HL-60 (cell line): ENCODE results near the gene AGMO.

ENCODE experiments used
- CTCF ChIP-seq: IDR thresholded peaks from one replicate; pipeline ENCODE4 v1.5.1; 2011; ENCODE audit warnings: low read length, control low read depth, inconsistent platforms; ENCODE audit not compliant: insufficient read depth
- GABPA ChIP-seq: IDR thresholded peaks from 2 replicates; pipeline ENCODE4 v1.6.1; 2012; ENCODE audit warnings: low read depth
- POLR2AphosphoS5 ChIP-seq: IDR thresholded peaks from 2 replicates; pipeline ENCODE4 v1.6.1; 2012; ENCODE audit warnings: low read depth

DNA sequence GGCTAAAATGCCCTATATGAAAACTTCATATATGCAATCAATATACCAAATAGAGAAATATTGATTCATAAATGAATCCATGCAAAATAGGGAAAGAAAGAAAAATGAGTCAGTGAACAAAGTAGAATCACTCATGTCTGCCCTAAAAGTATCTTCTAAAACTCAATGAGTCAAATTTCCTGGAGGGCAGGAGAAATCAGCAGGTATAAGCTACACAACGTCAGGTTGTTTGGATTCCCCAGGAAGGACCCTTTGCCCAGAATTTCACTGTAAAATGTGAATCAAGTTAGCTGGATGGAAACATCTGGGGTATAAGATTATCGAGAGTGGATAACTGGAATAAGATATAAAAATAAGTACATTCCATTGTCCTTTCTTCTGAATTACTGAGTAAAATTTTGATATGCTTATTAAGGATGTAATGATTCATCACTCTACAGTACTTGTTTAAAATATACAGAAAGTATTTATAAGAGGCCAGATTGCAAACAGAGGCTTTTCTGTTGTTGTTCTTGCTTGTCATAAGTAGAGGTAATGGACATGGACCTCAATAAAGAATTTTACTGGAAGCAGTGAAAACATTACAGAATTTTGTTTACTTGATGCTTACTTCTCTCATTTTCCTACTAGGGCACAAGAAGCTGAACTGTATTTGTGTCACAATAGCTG, 99.0 kb downstream of the AGMO start:
- TF ChIP-seq CTCF (no peak), POLR2AphosphoS5 (no peak), GABPA (no peak)
